ENCODE data around the gene SPRED1. TPM values are rescaled to one million over a fixed set of nuclear protein-coding genes. Genes with fewer than 3 reads are reported as not detected.

SPRED1 gene
- total RNA-seq, 1 donor from 2014 or later = 16.3 TPM

DNA sequence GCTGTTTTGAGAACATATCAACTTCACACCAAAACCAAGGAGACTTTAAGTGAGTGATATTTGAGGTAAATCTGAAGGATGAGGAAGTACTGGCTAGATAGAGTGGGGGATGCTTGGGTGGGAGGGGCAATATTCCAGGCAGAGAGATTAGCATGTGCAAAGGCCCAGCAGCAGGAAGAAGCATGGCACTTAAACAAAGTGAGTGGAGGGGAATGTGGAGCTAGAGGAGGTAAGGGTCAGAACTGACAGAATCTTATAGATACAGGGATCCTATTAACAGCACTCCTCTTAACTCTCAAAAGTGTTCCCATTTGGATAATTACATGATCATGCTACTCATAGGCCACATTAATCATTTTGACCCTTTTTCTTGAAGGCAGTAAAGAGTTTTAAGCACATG is 41.4 kb upstream of the SPRED1 start:
- TF ChIP-seq, protein P1, sequence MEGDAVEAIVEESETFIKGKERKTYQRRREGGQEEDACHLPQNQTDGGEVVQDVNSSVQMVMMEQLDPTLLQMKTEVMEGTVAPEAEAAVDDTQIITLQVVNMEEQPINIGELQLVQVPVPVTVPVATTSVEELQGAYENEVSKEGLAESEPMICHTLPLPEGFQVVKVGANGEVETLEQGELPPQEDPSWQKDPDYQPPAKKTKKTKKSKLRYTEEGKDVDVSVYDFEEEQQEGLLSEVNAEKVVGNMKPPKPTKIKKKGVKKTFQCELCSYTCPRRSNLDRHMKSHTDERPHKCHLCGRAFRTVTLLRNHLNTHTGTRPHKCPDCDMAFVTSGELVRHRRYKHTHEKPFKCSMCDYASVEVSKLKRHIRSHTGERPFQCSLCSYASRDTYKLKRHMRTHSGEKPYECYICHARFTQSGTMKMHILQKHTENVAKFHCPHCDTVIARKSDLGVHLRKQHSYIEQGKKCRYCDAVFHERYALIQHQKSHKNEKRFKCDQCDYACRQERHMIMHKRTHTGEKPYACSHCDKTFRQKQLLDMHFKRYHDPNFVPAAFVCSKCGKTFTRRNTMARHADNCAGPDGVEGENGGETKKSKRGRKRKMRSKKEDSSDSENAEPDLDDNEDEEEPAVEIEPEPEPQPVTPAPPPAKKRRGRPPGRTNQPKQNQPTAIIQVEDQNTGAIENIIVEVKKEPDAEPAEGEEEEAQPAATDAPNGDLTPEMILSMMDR (IDR thresholded peaks at IDR 0.05; ENCODE audit: insufficient read depth, low read length, severe bottlenecking) = no peak
- DNase-seq (ENCODE audit: low read depth) = no peak
- no peak for FAIRE-seq
- H3K36me3 ChIP-seq (ENCODE audit: control insufficient read depth, insufficient read depth, low read length) = no peaks in the 10 kb centered on the region
- H3K27me3 ChIP-seq (ENCODE audit: control insufficient read depth, insufficient read depth, low read length) = peaks cover 2% of the 10 kb centered on the region
- no peak overlapping the region for H3K4me3 ChIP-seq (ENCODE audit: low read depth, low read length)

DNA sequence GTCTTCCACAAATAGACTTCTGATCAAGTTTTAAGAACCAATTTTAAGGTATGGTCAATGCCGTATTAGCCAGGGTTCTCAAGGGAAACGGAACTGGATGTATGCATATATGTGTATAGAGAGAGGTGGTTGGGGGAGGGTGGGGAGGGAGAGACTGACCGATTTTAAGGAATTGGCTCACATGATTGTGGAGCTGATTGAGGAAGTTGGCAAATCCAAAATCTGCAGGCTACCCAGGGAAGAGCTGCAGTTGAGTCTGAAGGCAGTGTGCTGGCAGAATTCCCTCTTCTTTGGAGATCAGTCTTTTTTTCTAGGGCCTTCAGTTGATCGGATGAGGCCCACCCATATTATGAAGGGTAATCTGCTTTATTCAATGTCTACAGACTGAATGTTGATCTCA is 40.8 kb upstream of the SPRED1 start:
- no peak for FAIRE-seq
- Histone ChIP-seq H3K36me3 (ENCODE audit: control insufficient read depth, insufficient read depth, low read length) (no peaks in the 10 kb centered on the region), H3K4me3 (ENCODE audit: low read depth, low read length) (no peak overlapping the region), H3K27me3 (ENCODE audit: control insufficient read depth, insufficient read depth, low read length) (peaks cover 2% of the 10 kb centered on the region)
- DNase-seq (ENCODE audit: low read depth) = no peak
- TF ChIP-seq, protein P1 (IDR thresholded peaks at IDR 0.05; ENCODE audit: insufficient read depth, low read length, severe bottlenecking) = no peak

DNA sequence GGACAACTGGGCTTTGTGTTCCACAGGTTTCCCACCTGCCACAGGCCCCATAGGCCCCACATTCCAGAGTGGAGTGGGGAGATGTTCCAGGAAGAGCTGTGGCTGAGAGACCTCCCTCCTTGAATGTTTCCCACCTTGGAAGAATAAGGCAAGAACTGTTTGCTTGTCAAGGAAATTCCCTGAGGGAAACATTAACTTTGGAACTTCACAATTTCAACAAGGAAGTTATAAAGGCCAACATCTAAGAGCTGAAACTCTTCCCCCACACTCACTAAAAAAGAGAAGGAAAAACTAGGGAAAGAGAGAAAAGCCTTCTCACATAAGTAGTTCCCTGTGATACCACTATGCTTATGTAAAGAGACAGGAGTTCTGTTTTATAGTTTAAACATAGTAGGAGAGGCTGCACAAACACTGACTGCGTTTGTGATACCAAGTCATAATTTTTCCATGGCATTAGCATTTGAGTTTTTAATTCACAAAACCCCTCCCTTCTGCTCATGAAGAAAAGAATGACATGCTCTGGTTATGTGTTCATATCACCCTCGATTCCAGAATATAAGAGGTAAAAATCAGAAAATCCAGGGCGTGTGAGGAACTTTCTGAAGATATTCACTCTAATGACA is 39.8 kb upstream of the SPRED1 start:
- Histone ChIP-seq H3K4me3 (ENCODE audit: low read depth, low read length) (no peak overlapping the region), H3K27me3 (ENCODE audit: control insufficient read depth, insufficient read depth, low read length) (no peaks in the 10 kb centered on the region), H3K36me3 (ENCODE audit: control insufficient read depth, insufficient read depth, low read length) (no peaks in the 10 kb centered on the region)
- TF ChIP-seq, protein P1 (IDR thresholded peaks at IDR 0.05; ENCODE audit: insufficient read depth, low read length, severe bottlenecking) = no peak
- no peak for FAIRE-seq
- DNase-seq (ENCODE audit: low read depth) = no peak

DNA sequence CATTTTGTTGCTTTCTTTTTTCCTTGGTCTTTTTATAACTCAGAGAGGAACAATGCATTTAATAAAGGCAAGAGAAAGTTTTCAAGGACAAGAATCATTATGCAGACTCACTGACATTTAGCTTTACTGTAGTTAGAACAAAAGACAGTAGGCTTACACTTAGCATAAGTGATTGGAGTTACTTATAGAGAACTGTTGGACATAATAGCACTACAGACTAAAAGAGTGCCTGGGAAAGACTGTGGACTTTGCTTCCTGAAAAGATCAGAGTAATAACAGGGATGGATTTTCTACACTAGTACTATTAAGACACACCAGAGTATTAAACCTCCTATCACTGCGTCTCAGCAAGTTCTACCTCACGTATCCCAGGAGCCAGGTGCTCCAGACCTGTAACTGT is 39.3 kb upstream of the SPRED1 start:
- TF ChIP-seq, protein P1 (IDR thresholded peaks at IDR 0.05; ENCODE audit: insufficient read depth, low read length, severe bottlenecking) = no peak
- Histone ChIP-seq H3K27me3 (ENCODE audit: control insufficient read depth, insufficient read depth, low read length) (no peaks in the 10 kb centered on the region), H3K36me3 (ENCODE audit: control insufficient read depth, insufficient read depth, low read length) (no peaks in the 10 kb centered on the region), H3K4me3 (ENCODE audit: low read depth, low read length) (no peak overlapping the region)
- no peak for FAIRE-seq
- no peak for DNase-seq (ENCODE audit: low read depth)

DNA sequence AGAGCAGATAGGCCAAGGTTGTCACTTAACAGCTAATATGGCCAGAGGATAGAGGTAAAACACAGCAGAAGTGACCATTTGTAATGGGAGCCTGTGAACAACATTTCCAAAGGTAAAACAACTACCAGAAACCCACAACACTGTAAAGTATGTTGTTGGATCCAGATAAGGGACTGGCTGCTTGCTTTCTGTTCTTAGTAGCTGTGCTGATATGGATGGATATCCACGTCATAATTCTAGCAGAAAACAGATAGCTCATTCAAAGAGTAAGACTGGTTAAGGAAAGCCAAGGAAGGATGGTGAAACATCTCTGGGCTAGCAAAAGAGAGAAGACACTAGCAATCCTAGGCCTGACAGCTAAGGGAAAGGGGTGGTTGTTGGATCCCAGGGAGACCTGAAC is 36.9 kb upstream of the SPRED1 start:
- Histone ChIP-seq H3K4me3 (ENCODE audit: low read depth, low read length) (no peak overlapping the region), H3K27me3 (ENCODE audit: control insufficient read depth, insufficient read depth, low read length) (no peaks in the 10 kb centered on the region), H3K36me3 (ENCODE audit: control insufficient read depth, insufficient read depth, low read length) (no peaks in the 10 kb centered on the region)
- DNase-seq (ENCODE audit: low read depth) (no peak), FAIRE-seq (no peak)
- TF ChIP-seq, protein P1 (IDR thresholded peaks at IDR 0.05; ENCODE audit: insufficient read depth, low read length, severe bottlenecking) = no peak

DNA sequence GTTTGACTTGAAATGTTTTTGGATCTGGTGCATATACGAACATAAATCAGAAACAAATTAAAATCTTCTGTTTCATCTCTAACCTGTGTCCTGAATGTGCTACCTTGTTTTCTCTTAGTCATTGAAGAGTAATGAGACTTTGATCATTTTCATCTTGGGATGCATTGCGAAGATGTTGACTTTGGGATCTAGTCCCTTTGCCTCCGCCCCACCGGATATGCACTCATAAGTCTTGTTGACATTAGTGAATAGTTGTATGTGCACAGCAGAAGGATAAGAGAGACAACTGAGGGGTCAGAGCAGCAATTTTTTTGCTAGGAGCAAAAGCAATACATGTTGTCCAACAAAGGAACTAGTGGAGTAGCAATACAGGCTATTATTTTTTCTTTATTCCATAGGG is 35.9 kb upstream of the SPRED1 start:
- FAIRE-seq = peak; percentile 50
- DNase-seq (ENCODE audit: low read depth) = peak; percentile 80
- TF ChIP-seq, protein P1 (IDR thresholded peaks at IDR 0.05; ENCODE audit: insufficient read depth, low read length, severe bottlenecking) = no peak
- no peak overlapping the region for H3K4me3 ChIP-seq (ENCODE audit: low read depth, low read length)
- no peaks in the 10 kb centered on the region for H3K27me3 ChIP-seq (ENCODE audit: control insufficient read depth, insufficient read depth, low read length)
- H3K36me3 ChIP-seq (ENCODE audit: control insufficient read depth, insufficient read depth, low read length) = no peaks in the 10 kb centered on the region

Data from bronchial epithelial cell (primary cell).